ENCODE data around the gene OR9Q1.

Gene OR9Q1

GRCh38 chr11:58034471-58034870 is 10.8 kb downstream of the OR9Q1 start:
- no peak for DNase-seq

GRCh38 chr11:58039589-58039988 is 15.9 kb downstream of the OR9Q1 start:
- DNase-seq: no peak

- DNase-seq: no peak
These were observed 19.7 kb downstream of the OR9Q1 start for GRCh38 chr11:58043379-58043778.

GRCh38 chr11:58046231-58046630 is 22.6 kb downstream of the OR9Q1 start:
- DNase-seq: no peak

GRCh38 chr11:58047818-58048217 is 24.1 kb downstream of the OR9Q1 start:
- no peak for DNase-seq

- DNase-seq: no peak
These were observed 32.2 kb downstream of the OR9Q1 start for GRCh38 chr11:58055806-58056401.

- no peak for DNase-seq
These were observed 33.8 kb downstream of the OR9Q1 start for GRCh38 chr11:58057481-58057880.

- DNase-seq: no peak
These were observed 34.8 kb downstream of the OR9Q1 start for GRCh38 chr11:58058276-58059006.

- no peak for DNase-seq
These were observed 35.3 kb downstream of the OR9Q1 start for GRCh38 chr11:58059007-58059350.

- DNase-seq: no peak
These were observed 36.9 kb downstream of the OR9Q1 start for GRCh38 chr11:58060535-58060934.

GRCh38 chr11:58060939-58061672 is 37.4 kb downstream of the OR9Q1 start:
- no peak for DNase-seq

GRCh38 chr11:58061813-58062212 is 38.1 kb downstream of the OR9Q1 start:
- no peak for DNase-seq

GRCh38 chr11:58067685-58068084 is 44.0 kb downstream of the OR9Q1 start:
- no peak for DNase-seq

GRCh38 chr11:58068655-58069054 is 45.0 kb downstream of the OR9Q1 start:
- no peak for DNase-seq

GRCh38 chr11:58070585-58070984 is 46.9 kb downstream of the OR9Q1 start:
- no peak for DNase-seq

GRCh38 chr11:58075781-58076180 is 52.1 kb downstream of the OR9Q1 start:
- no peak for DNase-seq

GRCh38 chr11:58086528-58086927 is 62.8 kb downstream of the OR9Q1 start:
- no peak for DNase-seq

- DNase-seq: no peak
These were observed 73.8 kb downstream of the OR9Q1 start for GRCh38 chr11:58097437-58097836.

GRCh38 chr11:58121096-58121495 is 97.4 kb downstream of the OR9Q1 start:
- no peak for DNase-seq

GRCh38 chr11:58125469-58125868 is 101.8 kb downstream of the OR9Q1 start, which contains the start of gene OR9I1:
Gene OR9I1, minus strand, starts transcription at chr11:58125530. Its CDS starts 6,086 bp downstream, at chr11:58119444.
- DNase-seq: no peak

- no peak for DNase-seq
These were observed 103.7 kb downstream of the OR9Q1 start for GRCh38 chr11:58127350-58127749.

- no peak for DNase-seq
These were observed 109.8 kb downstream of the OR9Q1 start for GRCh38 chr11:58133309-58134076.

GRCh38 chr11:58134151-58134550 is 110.5 kb downstream of the OR9Q1 start:
- DNase-seq: no peak

Data from T-helper 1 cell (primary cell).